ENCODE results near the gene HIF1A.

HIF1A gene

GRCh38 chr14:61716956-61717355 lies 21.6 kb downstream of the HIF1A start:
- no peak overlapping the region for H3K4me3 ChIP-seq (ENCODE audit: low read length)
- no peak for TF ChIP-seq CTCF (conservative IDR thresholded peaks at IDR 0.05; ENCODE audit: low read depth, low read length)
- DNase-seq (ENCODE audit: low read depth) = no peak

GRCh38 chr14:61718039-61718438 lies 22.7 kb downstream of the HIF1A start:
- no peak for TF ChIP-seq CTCF (conservative IDR thresholded peaks at IDR 0.05; ENCODE audit: low read depth, low read length)
- H3K4me3 ChIP-seq (ENCODE audit: low read length) = no peak overlapping the region

GRCh38 chr14:61719344-61720293 lies 24.3 kb downstream of the HIF1A start:
- no peak overlapping the region for H3K4me3 ChIP-seq (ENCODE audit: low read length)
- DNase-seq (ENCODE audit: low read depth) = no peak
- TF ChIP-seq CTCF (conservative IDR thresholded peaks at IDR 0.05; ENCODE audit: low read depth, low read length) = no peak

More at GRCh38 chr14:61718039-61718438, 22.7 kb downstream of the HIF1A start:
- no peak for DNase-seq (ENCODE audit: low read depth)

DNA sequence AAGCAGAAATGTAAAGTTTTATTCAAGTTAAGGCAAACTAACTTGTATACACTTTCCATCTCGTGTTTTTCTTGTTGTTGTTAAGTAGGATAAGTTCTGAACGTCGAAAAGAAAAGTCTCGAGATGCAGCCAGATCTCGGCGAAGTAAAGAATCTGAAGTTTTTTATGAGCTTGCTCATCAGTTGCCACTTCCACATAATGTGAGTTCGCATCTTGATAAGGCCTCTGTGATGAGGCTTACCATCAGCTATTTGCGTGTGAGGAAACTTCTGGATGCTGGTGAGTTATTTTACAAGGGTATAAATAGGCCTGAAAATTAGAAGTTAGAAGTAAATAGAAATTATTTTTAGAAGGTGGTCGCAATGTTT lies 25.0 kb downstream of the HIF1A start:
- no peak for TF ChIP-seq CTCF (conservative IDR thresholded peaks at IDR 0.05; ENCODE audit: low read depth, low read length)
- no peak for DNase-seq (ENCODE audit: low read depth)
- H3K4me3 ChIP-seq (ENCODE audit: low read length) = no peak overlapping the region

DNA sequence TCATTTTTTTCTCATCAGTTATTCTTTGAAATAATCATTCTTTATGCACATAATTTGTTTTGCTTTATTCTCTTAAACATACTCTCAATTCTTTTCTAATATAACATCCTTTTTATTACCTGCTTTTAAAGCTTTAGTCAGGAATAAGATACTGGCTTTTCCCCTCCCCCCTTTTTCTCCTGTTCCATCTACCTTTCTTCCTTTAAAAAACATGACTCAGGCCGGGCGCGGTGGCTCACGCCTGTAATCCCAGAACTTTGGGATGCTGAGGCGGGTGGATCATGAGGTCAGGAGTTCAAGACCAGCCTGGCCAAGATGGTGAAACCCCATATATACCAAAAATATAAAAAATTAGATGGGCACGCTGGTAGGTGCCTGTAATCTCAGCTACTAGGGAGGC lies 25.4 kb downstream of the HIF1A start:
- no peak for TF ChIP-seq CTCF (conservative IDR thresholded peaks at IDR 0.05; ENCODE audit: low read depth, low read length)
- no peak overlapping the region for H3K4me3 ChIP-seq (ENCODE audit: low read length)
- no peak for DNase-seq (ENCODE audit: low read depth)

DNA sequence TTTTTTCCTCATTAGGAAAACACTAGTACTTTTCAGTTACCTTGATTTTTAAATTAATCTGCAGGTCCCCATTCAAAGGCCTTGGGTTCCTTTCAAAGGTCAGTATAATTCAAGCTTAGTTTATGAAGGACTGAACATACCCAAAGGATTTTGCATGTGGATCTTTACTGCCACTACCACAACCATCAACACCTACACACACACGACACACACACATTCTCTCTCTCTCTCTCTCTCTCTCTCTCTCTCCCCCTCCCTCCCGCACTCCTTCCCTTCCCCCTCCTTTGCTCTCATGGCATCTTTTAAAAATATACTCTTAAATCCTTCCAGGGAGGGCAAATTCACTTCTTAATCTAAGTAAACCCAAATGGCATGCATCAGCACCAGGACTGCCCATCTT lies 28.8 kb downstream of the HIF1A start:
- DNase-seq (ENCODE audit: low read depth) = no peak
- TF ChIP-seq CTCF (conservative IDR thresholded peaks at IDR 0.05; ENCODE audit: low read depth, low read length) = no peak
- H3K4me3 ChIP-seq (ENCODE audit: low read length) = no peak overlapping the region
